Measurements from ENCODE around the gene ZBTB8A.

Gene ZBTB8A

DNA sequence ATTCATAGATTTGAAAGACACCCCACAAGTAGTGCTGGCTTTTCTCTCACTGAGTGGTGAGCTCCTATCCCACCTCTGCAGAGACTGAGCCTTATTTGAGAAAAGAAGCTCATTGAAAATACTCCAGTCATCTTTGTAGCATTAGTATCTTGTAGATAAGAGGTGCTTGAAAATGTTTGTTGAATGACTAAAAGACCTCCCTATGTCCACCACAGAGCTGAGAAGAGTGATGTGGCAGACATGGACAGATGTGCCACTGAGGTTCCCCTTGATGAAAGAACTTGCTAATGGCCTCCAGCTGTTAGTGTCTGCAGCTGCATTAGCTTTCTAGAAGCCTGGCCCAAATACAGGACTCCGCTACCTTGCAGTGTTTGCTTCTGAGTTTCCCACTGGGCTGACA, 29.3 kb upstream of the ZBTB8A start:
- no peaks in the 10 kb centered on the region for H4K20me1 ChIP-seq (ENCODE audit: insufficient read depth)
- no peaks in the 10 kb centered on the region for H3K79me2 ChIP-seq (ENCODE audit: insufficient read depth, low read depth)
- H3K4me1 ChIP-seq (ENCODE audit: low read depth, poor library complexity, severe bottlenecking) = peaks cover 3% of the 10 kb centered on the region
- H3K36me3 ChIP-seq (ENCODE audit: insufficient read depth) = no peaks in the 10 kb centered on the region
- H3K9ac ChIP-seq = no peak overlapping the region
- no peak overlapping the region for H2AFZ ChIP-seq (ENCODE audit: low read depth)
- TF ChIP-seq, protein P1, sequence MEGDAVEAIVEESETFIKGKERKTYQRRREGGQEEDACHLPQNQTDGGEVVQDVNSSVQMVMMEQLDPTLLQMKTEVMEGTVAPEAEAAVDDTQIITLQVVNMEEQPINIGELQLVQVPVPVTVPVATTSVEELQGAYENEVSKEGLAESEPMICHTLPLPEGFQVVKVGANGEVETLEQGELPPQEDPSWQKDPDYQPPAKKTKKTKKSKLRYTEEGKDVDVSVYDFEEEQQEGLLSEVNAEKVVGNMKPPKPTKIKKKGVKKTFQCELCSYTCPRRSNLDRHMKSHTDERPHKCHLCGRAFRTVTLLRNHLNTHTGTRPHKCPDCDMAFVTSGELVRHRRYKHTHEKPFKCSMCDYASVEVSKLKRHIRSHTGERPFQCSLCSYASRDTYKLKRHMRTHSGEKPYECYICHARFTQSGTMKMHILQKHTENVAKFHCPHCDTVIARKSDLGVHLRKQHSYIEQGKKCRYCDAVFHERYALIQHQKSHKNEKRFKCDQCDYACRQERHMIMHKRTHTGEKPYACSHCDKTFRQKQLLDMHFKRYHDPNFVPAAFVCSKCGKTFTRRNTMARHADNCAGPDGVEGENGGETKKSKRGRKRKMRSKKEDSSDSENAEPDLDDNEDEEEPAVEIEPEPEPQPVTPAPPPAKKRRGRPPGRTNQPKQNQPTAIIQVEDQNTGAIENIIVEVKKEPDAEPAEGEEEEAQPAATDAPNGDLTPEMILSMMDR (conservative IDR thresholded peaks at IDR 0.05; ENCODE audit: low read depth, low read length) = no peak
- H3K27me3 ChIP-seq (ENCODE audit: insufficient read depth, low read depth) = no peaks in the 10 kb centered on the region
- H3K4me3 ChIP-seq (IDR thresholded peaks at IDR 0.05; ENCODE audit: insufficient read depth, low read depth, low read length) = no peak overlapping the region
- H3K27ac ChIP-seq = no peak overlapping the region
- H3K4me2 ChIP-seq = no peak overlapping the region

DNA sequence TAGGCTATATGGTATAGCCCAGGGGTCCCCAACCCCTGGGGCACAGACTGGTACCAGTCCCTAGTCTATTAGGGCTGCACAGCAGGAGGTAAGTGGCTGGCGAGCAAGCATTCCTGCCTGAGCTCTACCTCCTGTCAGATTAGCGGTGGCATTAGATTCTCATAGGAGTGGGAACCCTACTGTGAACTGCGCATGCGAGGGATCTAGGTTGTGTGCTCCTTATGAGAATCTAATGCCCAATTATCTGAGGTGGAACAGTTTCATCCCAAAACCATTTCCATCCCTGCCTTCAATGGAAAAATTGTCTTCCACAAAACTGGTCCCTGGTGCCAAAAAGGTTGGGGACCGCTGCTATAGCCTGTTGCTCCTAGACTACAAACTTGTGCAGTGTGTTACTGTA, 22.8 kb upstream of the ZBTB8A start:
- no peaks in the 10 kb centered on the region for H3K36me3 ChIP-seq (ENCODE audit: insufficient read depth)
- H3K27me3 ChIP-seq (ENCODE audit: insufficient read depth, low read depth) = no peaks in the 10 kb centered on the region
- H3K4me1 ChIP-seq (ENCODE audit: low read depth, poor library complexity, severe bottlenecking) = peaks cover 11% of the 10 kb centered on the region
- TF ChIP-seq, protein P1 (conservative IDR thresholded peaks at IDR 0.05; ENCODE audit: low read depth, low read length) = no peak
- H3K9ac ChIP-seq = no peak overlapping the region
- H3K4me3 ChIP-seq (IDR thresholded peaks at IDR 0.05; ENCODE audit: insufficient read depth, low read depth, low read length) = no peak overlapping the region
- no peak overlapping the region for H2AFZ ChIP-seq (ENCODE audit: low read depth)
- no peak overlapping the region for H3K4me2 ChIP-seq
- H3K79me2 ChIP-seq (ENCODE audit: insufficient read depth, low read depth) = no peaks in the 10 kb centered on the region
- no peaks in the 10 kb centered on the region for H4K20me1 ChIP-seq (ENCODE audit: insufficient read depth)
- no peak overlapping the region for H3K27ac ChIP-seq

DNA sequence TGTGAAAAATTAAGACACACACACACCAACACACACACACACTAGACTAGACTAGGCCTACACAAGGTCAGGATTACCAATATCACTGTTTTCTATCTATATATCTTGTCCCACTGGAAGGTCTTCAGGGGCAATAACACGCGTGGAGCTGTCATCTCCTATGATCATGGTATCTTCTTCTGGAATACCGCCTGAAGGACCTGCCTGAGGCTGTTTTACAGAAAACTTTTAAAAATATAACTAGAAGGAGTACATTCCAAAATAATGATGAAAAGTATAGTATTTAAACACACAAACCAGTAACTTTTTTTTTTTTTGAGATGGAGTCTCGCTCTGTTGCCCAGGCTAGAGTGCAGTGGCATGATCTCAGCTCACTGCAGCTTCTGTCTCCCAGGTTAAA, 20.3 kb upstream of the ZBTB8A start:
- no peak overlapping the region for H3K27ac ChIP-seq
- no peak overlapping the region for H3K9ac ChIP-seq
- no peaks in the 10 kb centered on the region for H3K79me2 ChIP-seq (ENCODE audit: insufficient read depth, low read depth)
- TF ChIP-seq, protein P1 (conservative IDR thresholded peaks at IDR 0.05; ENCODE audit: low read depth, low read length) = no peak
- H3K4me3 ChIP-seq (IDR thresholded peaks at IDR 0.05; ENCODE audit: insufficient read depth, low read depth, low read length) = no peak overlapping the region
- no peaks in the 10 kb centered on the region for H3K36me3 ChIP-seq (ENCODE audit: insufficient read depth)
- no peaks in the 10 kb centered on the region for H3K27me3 ChIP-seq (ENCODE audit: insufficient read depth, low read depth)
- no peaks in the 10 kb centered on the region for H4K20me1 ChIP-seq (ENCODE audit: insufficient read depth)
- H3K4me1 ChIP-seq (ENCODE audit: low read depth, poor library complexity, severe bottlenecking) = peaks cover 17% of the 10 kb centered on the region
- no peak overlapping the region for H2AFZ ChIP-seq (ENCODE audit: low read depth)
- no peak overlapping the region for H3K4me2 ChIP-seq

DNA sequence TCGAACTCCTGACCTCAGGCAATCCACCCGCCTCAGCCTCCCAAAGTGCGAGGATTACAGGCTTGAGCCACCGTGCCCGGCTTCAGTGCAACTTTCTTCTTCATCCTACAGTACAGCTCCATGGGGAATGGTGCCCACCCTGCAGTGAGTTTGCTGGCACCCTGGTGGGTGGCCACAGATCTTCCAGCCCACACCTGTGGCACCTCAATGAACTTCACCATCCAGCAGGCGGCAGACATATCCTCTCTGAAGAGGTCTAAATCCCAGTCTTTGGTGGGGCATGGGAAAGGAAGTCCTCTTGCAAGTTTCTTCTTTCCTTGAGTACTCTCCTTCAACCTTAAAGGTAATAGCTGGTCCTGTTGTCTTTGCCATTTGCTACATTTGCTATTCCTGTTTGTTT, 18.1 kb upstream of the ZBTB8A start:
- TF ChIP-seq, protein P1 (conservative IDR thresholded peaks at IDR 0.05; ENCODE audit: low read depth, low read length) = no peak
- no peaks in the 10 kb centered on the region for H3K79me2 ChIP-seq (ENCODE audit: insufficient read depth, low read depth)
- no peaks in the 10 kb centered on the region for H3K36me3 ChIP-seq (ENCODE audit: insufficient read depth)
- no peaks in the 10 kb centered on the region for H3K27me3 ChIP-seq (ENCODE audit: insufficient read depth, low read depth)
- peak overlapping the region; percentile 63; the same call in 1 of the 2 replicates for H3K9ac ChIP-seq
- no peak overlapping the region for H3K4me3 ChIP-seq (IDR thresholded peaks at IDR 0.05; ENCODE audit: insufficient read depth, low read depth, low read length)
- H3K4me1 ChIP-seq (ENCODE audit: low read depth, poor library complexity, severe bottlenecking) = peaks cover 17% of the 10 kb centered on the region
- H4K20me1 ChIP-seq (ENCODE audit: insufficient read depth) = no peaks in the 10 kb centered on the region
- peak overlapping the region; percentile 61 for H3K27ac ChIP-seq
- H3K4me2 ChIP-seq = peak overlapping the region; percentile 50; the same call in 1 of the 2 replicates
- H2AFZ ChIP-seq (ENCODE audit: low read depth) = peak overlapping the region; percentile 86
